HFFc6 (cell line): ENCODE data around the gene TDRD7. TPM values are rescaled to one million over a fixed set of nuclear protein-coding genes. Genes with fewer than 3 reads are reported as not detected.

Experiments
- DNase-seq: peaks from one replicate; pipeline ENCODE4 v3.0.0-alpha.2; 2018
- H3K27ac Mint-ChIP-seq: 2 replicates; pipeline ENCODE4 v1.8.0; 2020; ENCODE audit warnings: mild to moderate bottlenecking, mixed read lengths
- H3K27me3 Mint-ChIP-seq: 2 replicates; pipeline ENCODE4 v1.8.0; 2021; ENCODE audit warnings: mild to moderate bottlenecking, moderate library complexity, mixed read lengths; ENCODE audit not compliant: insufficient read depth
- H3K36me3 Mint-ChIP-seq: 2 replicates; pipeline ENCODE4 v1.8.0; 2021; ENCODE audit warnings: low read depth, mixed read lengths
- H3K4me1 Mint-ChIP-seq: 2 replicates; pipeline ENCODE4 v1.8.0; 2020; ENCODE audit warnings: low read depth, mixed read lengths
- H3K4me3 Mint-ChIP-seq: 2 replicates; pipeline ENCODE4 v1.8.0; 2020; ENCODE audit warnings: mild to moderate bottlenecking, moderate library complexity, mixed read lengths
- H3K9me3 Mint-ChIP-seq: 2 replicates; pipeline ENCODE4 v1.8.0; 2020; ENCODE audit warnings: mild to moderate bottlenecking, mixed read lengths
- CTCF ChIP-seq: fragments of 200-600 bp; sonication (generic); IDR thresholded peaks from 2 replicates; pipeline ENCODE4 v1.5.0; 2021; ENCODE audit warnings: antibody characterized with exemption, mild to moderate bottlenecking
- total RNA-seq, 6 experiments: library from RNA; stranded (reverse); fragmentation: NEBNext Ultra II Directional; extraction: Animal tissue kit (Norgen Biotek cat#: 25700); gene quantifications; 2 replicates in 1 of 6; 3 replicates in 5 of 6; pipeline ENCODE4 v1.2.3, GENCODE V29; 2021

The TDRD7 gene
- total RNA-seq, 6 experiments from 2014 or later: 8.2 to 10.5 (median 9.0) TPM

GRCh38 chr9:97480174-97480573, 68.3 kb downstream of the TDRD7 start:
- no peaks in the 10 kb centered on the region for H3K27me3 Mint-ChIP-seq
- no peak for DNase-seq
- H3K27ac Mint-ChIP-seq: no peak overlapping the region
- peaks cover 5% of the 10 kb centered on the region; the same call in 1 of the 2 replicates for H3K36me3 Mint-ChIP-seq
- H3K4me3 Mint-ChIP-seq: no peak overlapping the region
- TF ChIP-seq CTCF: no peak
- H3K4me1 Mint-ChIP-seq: peaks cover 3% of the 10 kb centered on the region
- H3K9me3 Mint-ChIP-seq: no peaks in the 10 kb centered on the region

- Mint-ChIP-seq H3K9me3 (no peaks in the 10 kb centered on the region), H3K36me3 (peaks cover 5% of the 10 kb centered on the region; the same call in 1 of the 2 replicates), H3K27me3 (no peaks in the 10 kb centered on the region), H3K4me1 (no peaks in the 10 kb centered on the region), H3K27ac (no peak overlapping the region), H3K4me3 (no peak overlapping the region)
- no peak for DNase-seq
- no peak for TF ChIP-seq CTCF
Measured at GRCh38 chr9:97480749-97481148, 68.9 kb downstream of the TDRD7 start.

GRCh38 chr9:97484134-97484533, 72.2 kb downstream of the TDRD7 start:
- Mint-ChIP-seq H3K4me3 (no peak overlapping the region), H3K27me3 (no peaks in the 10 kb centered on the region; the same call in 1 of the 2 replicates), H3K4me1 (peaks cover 11% of the 10 kb centered on the region), H3K36me3 (peaks cover 14% of the 10 kb centered on the region), H3K9me3 (no peaks in the 10 kb centered on the region), H3K27ac (no peak overlapping the region)
- TF ChIP-seq CTCF: no peak
- no peak for DNase-seq

- Mint-ChIP-seq H3K4me3 (no peak overlapping the region), H3K4me1 (peaks cover 18% of the 10 kb centered on the region), H3K27ac (no peak overlapping the region), H3K36me3 (peaks cover 26% of the 10 kb centered on the region), H3K27me3 (peaks cover 1% of the 10 kb centered on the region), H3K9me3 (no peaks in the 10 kb centered on the region)
- TF ChIP-seq CTCF: peak; percentile 76
- DNase-seq: peak; percentile 33
Measured at GRCh38 chr9:97487107-97487506, 75.2 kb downstream of the TDRD7 start.

- no peak for DNase-seq
- no peak for TF ChIP-seq CTCF
- peaks cover 18% of the 10 kb centered on the region for H3K4me1 Mint-ChIP-seq
- no peaks in the 10 kb centered on the region for H3K9me3 Mint-ChIP-seq
- peaks cover 1% of the 10 kb centered on the region for H3K27me3 Mint-ChIP-seq
- no peak overlapping the region for H3K4me3 Mint-ChIP-seq
- peaks cover 25% of the 10 kb centered on the region for H3K36me3 Mint-ChIP-seq
- no peak overlapping the region for H3K27ac Mint-ChIP-seq
Measured at GRCh38 chr9:97487861-97488260, 76.0 kb downstream of the TDRD7 start.
